Measurements from ENCODE around the gene CCT6A.

DNA sequence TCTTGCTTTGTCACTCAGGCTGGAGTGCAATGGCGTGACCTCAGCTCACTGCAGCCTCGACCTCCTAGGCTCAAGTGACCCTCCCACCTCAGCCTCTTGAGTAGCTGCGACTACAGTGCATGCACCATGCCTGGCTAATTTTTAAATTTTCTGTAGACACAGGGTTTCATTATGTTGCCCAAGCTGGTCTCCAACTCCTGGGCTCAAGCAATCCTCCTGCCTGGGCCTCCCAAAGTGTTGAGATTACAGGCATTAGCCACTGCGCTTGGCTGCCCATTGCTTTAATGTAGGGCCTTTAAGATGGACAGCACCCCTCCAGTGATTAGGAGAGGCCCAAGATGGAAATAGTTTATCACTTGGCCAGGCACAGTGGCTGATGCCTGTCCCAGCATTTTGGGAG lies 47.8 kb upstream of the CCT6A start:
- TF ChIP-seq CTCF (IDR thresholded peaks at IDR 0.05; ENCODE audit: insufficient read depth, low read length, poor library complexity, severe bottlenecking) (no peak), EZH2phosphoT487 (conservative IDR thresholded peaks at IDR 0.05; ENCODE audit: low read length) (no peak)

Data from SU-DHL-6 (cell line).